ENCODE data around the gene MAB21L4.

MAB21L4 gene

DNA sequence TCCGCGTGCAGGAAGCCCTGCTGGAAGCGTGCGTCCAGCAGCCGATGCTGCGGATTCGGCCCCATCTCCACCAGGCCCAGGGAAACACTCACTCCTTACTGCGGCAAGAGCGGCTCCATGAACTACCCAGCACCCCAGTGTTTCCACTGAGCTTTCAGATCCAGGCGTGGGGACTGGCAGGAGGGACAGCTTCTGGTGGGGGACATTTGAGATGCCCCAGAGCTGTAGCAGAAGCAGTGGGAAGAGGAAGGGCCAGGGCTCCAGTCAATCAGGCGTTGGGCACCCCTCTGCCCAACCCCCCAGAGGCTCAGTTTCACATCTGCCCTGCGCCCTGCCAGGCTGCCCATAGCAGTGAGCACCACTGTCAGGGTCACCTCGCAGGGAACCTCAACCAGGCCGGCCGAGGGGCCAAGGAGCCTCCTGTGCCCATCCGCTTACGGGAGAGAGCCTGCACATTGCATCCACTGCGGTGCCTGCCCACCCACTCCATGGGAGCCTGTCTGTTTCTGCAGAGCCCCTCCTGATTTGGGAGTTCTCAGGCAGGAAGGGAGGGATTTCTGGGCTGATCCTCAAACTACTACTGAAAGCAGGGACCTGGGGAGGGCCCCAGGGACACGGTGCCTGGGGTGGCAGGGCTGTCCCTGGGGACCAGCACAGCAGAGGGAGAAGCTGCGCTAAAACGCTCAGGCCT, 22.7 kb downstream of the MAB21L4 start:
- H3K36me3 Mint-ChIP-seq (ENCODE audit: low read depth), result no peaks in the 10 kb centered on the region
- no peaks in the 10 kb centered on the region for H3K27me3 Mint-ChIP-seq
- H3K9me3 Mint-ChIP-seq, result no peaks in the 10 kb centered on the region
- no peaks in the 10 kb centered on the region for H3K4me1 Mint-ChIP-seq (ENCODE audit: low read depth)
- no peak overlapping the region for H3K27ac Mint-ChIP-seq
- no peak overlapping the region for H3K4me3 Mint-ChIP-seq
- DNase-seq, result no peak

DNA sequence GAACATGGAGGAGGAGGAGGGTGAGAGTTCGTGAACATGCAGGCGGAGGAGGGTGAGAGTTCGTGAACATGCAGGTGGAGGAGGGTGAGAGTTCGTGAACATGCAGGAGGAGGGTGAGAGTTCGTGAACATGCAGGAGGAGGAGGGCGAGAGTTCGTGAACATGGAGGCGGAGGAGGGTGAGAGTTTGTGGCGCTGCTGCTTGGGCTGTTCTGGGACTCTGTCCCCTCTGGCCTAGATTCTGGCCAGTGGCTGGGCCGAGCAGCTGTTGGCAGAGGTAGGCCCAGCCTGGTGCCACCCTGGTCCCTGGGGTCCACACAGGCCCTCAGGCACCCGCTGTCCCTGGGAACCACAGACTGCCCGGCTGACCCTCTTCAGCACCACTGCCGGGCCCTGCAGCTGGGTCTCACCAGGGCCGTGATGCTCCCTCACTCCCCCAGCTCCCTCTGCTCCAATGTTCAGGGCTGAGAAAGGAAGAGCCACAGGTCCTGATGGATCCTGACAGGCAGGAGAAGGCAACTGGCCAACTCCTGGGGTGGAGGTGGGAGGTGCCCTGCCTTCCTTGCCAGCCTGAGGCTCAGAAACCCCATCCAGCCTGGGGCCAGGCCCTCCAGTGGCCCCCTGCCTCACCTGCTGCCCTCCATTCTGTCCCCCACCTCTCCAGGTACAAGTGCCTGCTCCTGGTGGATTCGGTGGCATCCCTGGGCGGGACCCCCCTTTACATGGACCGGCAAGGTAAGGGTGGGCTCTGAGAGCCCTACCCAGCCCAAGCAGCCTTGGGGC, 23.4 kb downstream of the MAB21L4 start:
- DNase-seq, result no peak
- no peak overlapping the region for H3K4me3 Mint-ChIP-seq
- no peaks in the 10 kb centered on the region for H3K27me3 Mint-ChIP-seq
- H3K4me1 Mint-ChIP-seq (ENCODE audit: low read depth), result no peaks in the 10 kb centered on the region
- H3K36me3 Mint-ChIP-seq (ENCODE audit: low read depth), result no peaks in the 10 kb centered on the region
- H3K9me3 Mint-ChIP-seq, result no peaks in the 10 kb centered on the region
- H3K27ac Mint-ChIP-seq, result no peak overlapping the region

DNA sequence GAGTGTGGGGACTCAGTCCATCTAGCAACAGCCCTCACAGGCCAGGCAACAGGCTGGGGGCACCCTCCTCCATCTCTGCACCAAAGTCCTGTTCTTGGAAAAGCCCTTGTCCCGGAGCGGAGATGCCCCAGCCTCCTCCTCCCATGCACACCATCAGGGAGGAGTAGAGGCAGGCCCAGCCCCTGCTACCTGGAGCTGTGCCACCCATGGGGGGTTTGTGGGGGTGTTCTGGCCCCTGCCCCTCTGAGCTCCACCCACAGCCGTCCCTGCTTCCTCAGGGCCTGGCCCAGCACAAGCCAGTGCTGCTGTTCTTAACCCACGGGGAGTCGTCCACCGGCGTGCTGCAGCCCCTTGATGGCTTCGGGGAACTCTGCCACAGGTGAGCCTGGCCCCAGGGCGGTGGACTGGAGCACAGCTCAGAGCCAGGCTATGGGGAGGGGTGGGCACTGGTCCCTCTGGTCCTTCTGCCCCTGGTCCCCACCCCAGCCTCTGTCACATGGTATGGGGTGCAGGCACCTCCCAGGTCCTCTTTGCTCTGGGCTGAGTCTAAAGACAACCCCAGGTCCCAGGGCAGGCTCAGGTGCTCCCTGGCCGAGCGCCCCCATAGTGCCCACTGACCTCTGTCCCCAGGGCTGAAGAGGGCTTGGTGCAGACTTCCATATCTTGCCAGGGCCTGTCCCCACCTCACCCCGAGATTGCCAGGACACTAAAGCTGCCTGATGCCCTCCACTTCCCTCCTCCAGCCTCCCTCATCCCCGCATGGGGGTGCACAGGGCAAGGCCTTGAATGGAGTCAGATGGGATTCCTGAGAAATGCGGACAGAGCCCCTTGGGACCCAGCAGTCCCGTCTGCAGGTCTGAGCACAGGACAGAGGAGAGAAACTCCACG, 24.6 kb downstream of the MAB21L4 start:
- H3K36me3 Mint-ChIP-seq (ENCODE audit: low read depth), result no peaks in the 10 kb centered on the region
- H3K27me3 Mint-ChIP-seq, result no peaks in the 10 kb centered on the region
- no peak for DNase-seq
- H3K4me3 Mint-ChIP-seq, result no peak overlapping the region
- H3K4me1 Mint-ChIP-seq (ENCODE audit: low read depth), result no peaks in the 10 kb centered on the region
- H3K27ac Mint-ChIP-seq, result no peak overlapping the region
- no peaks in the 10 kb centered on the region for H3K9me3 Mint-ChIP-seq

DNA sequence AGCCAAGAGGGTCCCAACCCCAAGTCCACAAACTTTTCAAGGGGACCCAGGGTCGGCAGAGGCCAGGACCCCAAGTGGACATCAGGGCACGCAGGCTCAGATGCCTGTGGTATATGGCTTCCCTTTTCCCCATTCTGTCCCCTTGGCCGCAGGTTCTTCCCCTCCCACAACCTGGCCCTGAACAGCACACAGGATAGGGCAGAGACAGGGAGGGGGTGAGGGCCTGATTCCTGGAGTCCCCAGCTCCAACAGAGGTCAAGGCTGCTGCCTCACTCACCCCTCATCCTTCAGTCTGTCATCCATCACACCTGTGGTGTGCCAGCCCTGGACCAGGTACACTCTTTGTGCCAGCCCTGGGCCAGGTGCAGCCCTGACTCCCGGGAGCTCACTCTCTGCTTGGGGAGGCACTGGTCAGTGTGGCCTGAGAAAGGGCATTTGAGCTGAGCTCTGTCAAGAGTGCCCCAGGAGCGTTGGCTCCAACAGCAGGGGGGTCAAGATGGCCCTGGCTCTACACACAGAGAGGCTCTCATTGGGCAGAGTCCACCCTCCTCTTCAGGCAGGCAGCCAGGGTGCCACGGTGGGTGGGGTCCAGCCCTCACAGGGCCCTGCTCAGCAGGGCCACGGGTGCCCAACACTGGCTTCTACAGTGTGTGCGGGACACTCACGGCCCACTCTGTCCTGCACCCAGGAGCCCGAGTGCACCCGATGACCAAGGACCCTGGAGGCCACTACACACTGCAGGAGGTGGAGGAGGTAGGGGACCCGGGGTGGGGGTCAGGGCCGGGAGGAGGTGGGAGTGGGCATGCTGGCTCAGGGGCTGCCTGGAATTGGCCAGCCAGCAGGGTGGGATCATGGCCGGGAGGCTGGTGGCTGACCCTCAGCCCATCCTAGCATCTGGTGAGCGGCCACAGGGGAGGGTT, 25.7 kb downstream of the MAB21L4 start:
- no peaks in the 10 kb centered on the region for H3K27me3 Mint-ChIP-seq
- no peaks in the 10 kb centered on the region for H3K9me3 Mint-ChIP-seq
- DNase-seq, result no peak
- H3K4me3 Mint-ChIP-seq, result no peak overlapping the region
- H3K27ac Mint-ChIP-seq, result no peak overlapping the region
- H3K4me1 Mint-ChIP-seq (ENCODE audit: low read depth), result no peaks in the 10 kb centered on the region
- no peaks in the 10 kb centered on the region for H3K36me3 Mint-ChIP-seq (ENCODE audit: low read depth)

DNA sequence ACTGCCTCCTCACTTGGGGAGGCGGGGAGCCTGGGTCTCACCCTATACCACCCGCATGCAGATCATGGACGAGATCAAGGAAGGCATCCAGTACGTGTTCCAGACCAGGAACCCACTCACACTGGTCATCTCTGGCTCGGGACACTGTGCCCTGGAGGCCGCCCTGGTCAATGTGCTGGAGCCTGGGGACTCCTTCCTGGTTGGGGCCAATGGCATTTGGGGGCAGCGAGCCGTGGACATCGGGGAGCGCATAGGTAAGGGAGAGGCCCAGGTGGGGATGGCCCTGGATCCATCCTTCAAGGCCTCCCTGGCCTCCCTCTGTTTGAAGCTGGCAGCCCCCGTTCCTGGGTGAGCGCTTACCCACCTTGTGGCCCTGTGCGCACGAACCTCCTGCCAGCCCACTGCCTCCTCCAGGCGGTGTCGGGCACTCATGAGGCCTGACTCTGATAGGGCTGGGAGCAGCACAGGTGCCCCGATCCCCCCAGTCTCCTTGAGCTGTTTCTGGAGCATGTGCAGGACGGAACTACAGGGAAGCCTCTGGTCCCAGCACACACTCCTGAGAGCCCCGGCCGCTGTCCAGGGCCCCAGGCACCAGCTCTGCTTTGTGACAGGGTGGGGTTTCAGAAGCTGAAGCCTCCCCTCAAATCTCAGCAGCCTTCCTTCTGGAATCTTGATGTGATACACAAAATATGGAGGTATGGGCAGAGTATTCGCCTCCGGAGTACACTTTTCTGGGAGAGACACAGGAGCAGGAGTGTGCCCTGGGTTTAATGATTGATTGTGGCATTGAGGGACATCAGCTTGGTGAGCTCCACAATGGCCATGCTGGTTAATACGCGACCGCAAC, 26.6 kb downstream of the MAB21L4 start:
- Mint-ChIP-seq H3K36me3 (ENCODE audit: low read depth) (no peaks in the 10 kb centered on the region), H3K27ac (no peak overlapping the region), H3K4me3 (no peak overlapping the region), H3K4me1 (ENCODE audit: low read depth) (no peaks in the 10 kb centered on the region), H3K27me3 (no peaks in the 10 kb centered on the region), H3K9me3 (no peaks in the 10 kb centered on the region)
- DNase-seq, result no peak

DNA sequence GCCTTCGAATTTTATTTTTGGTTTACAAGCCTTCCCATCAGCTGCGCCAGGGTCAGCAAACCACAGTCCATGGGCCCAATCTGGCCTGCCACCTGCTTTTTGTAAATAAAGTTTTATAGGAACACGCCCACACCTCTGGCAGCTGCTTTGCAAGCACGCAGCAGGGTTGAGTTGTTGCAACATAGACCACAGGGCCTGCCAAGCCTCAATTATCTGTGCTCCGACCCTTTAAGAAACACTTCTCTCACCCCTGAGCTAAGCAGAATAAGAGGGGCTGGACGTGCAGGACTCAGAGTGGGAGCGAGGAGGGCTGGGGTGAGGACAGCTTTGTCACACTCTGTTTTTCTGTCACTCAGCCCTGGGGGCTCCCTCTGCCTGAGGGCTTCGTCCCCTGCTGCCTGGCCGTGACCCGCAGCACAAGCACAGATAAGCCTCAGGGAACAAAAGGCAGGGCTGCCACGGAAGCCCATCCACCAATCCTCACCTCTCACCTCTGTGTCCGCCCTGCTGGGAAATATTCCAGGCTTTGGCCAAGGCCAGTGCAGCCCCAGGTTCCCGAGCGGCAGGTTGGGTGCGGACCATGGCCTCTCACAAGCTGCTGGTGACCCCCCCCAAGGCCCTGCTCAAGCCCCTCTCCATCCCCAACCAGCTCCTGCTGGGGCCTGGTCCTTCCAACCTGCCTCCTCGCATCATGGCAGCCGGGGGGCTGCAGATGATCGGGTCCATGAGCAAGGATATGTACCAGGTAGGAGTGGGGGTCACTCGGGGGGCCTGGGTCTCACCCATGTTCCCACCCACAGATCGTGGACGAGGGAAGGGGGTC, 27.5 kb downstream of the MAB21L4 start, which contains the start of gene AGXT:
TSS of gene AGXT (plus strand) at position 539 of the 823 bp plus-strand sequence. CDS start at position 581, 42 bp downstream.
- Mint-ChIP-seq H3K27ac (no peak within 1 kb of the TSS), H3K9me3 (no peaks in the 10 kb centered on the region), H3K4me1 (ENCODE audit: low read depth) (no peaks in the 10 kb centered on the region), H3K27me3 (no peaks in the 10 kb centered on the region), H3K4me3 (no peak within 1 kb of the TSS), H3K36me3 (ENCODE audit: low read depth) (no peaks in the 10 kb centered on the region)
- DNase-seq, result no peak

DNA sequence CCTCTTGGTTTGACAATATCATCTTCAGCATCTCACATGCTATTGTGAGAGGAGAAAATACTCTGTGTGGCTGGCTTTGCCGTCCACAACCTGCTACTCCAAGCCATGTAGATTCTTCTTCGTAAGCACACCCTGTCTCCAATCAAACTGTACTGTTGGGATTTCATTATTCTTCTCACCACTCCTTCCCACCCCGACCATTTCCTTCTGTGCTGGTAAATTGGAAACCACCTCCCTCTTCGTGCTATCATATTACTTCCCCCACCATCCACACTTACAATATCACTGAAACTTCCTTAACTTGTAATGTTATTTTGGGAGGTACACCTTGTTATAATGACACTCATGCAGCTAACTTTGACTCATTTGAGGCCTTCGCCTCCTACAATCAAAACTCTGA, 30.6 kb downstream of the MAB21L4 start:
- DNase-seq, result no peak
- no peak overlapping the region for H3K4me3 Mint-ChIP-seq

DNA sequence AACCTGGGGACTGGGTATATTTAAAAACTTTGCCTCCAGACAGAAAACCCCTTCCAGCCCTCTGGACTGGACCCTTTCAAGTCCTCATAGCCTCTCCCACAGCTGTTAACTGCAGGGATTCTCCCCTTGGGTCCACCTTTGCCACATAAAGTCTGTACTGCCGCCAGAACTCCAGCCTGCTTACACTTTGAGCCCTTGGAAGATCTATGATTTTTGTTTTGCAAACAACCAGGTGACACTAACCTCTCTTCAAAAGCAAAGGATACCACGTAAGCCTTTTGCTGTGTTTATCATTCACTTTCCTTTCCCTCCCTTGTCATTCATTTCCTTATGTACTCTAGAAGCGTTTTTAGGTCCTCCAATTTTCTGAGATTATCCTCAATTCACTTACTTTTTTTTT, 31.5 kb downstream of the MAB21L4 start:
- no peaks in the 10 kb centered on the region for H3K9me3 Mint-ChIP-seq
- H3K27me3 Mint-ChIP-seq, result no peaks in the 10 kb centered on the region
- H3K4me3 Mint-ChIP-seq, result no peak overlapping the region
- H3K27ac Mint-ChIP-seq, result no peak overlapping the region
- no peaks in the 10 kb centered on the region for H3K36me3 Mint-ChIP-seq (ENCODE audit: low read depth)
- H3K4me1 Mint-ChIP-seq (ENCODE audit: low read depth), result no peaks in the 10 kb centered on the region
- DNase-seq, result no peak

More for the DNA sequence above, 30.6 kb downstream of the MAB21L4 start:
- no peaks in the 10 kb centered on the region for H3K4me1 Mint-ChIP-seq (ENCODE audit: low read depth)
- H3K36me3 Mint-ChIP-seq (ENCODE audit: low read depth), result no peaks in the 10 kb centered on the region
- no peak overlapping the region for H3K27ac Mint-ChIP-seq
- H3K9me3 Mint-ChIP-seq, result no peaks in the 10 kb centered on the region
- H3K27me3 Mint-ChIP-seq, result no peaks in the 10 kb centered on the region

DNA sequence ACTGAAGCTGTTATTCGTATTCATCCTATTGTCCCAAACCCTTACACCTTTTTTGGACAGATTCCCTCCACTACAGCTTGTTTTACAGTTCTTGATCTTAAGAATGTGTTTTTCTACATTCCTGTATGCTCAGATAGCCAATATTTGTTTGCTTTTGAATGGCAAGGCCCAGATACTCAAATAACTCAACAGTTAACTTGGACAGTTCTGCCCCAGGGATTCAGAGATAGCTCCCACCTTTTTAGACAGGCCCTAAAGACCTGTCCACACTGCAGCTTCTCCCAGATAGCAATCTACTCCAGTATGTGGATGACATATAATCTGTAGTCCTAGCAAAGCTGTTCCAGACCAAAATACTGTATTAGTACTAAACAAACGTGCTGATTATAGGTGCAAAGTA, 34.4 kb downstream of the MAB21L4 start:
- Mint-ChIP-seq H3K9me3 (no peaks in the 10 kb centered on the region), H3K36me3 (ENCODE audit: low read depth) (no peaks in the 10 kb centered on the region), H3K4me3 (no peak overlapping the region), H3K27me3 (no peaks in the 10 kb centered on the region), H3K4me1 (ENCODE audit: low read depth) (no peaks in the 10 kb centered on the region), H3K27ac (no peak overlapping the region)
- no peak for DNase-seq

DNA sequence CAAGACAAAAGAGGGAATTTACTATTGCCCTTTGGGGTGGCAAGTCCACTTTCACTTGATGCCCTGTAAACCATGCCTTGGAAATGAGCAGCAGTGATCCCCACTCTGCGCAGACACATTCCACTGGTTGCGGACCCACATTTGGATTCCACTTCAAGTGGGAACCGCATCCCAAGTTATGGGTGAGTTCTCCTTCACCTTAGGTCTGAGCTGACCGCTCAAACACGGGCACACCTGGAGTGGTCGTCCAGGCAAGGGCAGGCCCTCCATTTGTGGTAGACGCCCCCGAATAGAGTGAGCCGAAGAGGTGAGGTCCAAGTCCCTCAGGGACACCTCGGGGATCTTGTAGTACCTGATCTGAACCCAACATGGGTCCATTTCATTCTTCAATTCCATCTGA, 37.1 kb downstream of the MAB21L4 start:
- DNase-seq, result no peak
- H3K27me3 Mint-ChIP-seq, result no peaks in the 10 kb centered on the region

DNA sequence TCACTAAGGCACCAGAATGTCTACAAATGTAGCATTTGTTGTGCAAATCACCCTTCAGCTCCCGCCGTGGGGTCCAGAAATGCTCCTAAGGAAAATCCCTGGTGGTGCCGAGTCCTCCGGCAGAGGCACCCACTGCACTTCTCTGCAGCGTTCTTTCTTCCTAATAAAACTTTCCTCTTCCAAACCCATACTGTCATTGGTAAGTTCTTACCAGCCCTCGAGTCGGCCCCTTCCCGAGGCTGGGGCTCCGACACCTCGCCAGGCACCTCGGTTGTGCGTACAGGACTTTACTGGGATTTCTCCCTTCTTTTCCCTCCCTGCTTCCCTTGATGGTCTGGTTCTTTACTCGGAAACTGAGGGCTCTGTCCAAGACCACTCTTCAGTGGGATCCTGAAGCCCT, 37.6 kb downstream of the MAB21L4 start:
- H3K27ac Mint-ChIP-seq, result no peak overlapping the region
- H3K4me1 Mint-ChIP-seq (ENCODE audit: low read depth), result no peaks in the 10 kb centered on the region
- H3K4me3 Mint-ChIP-seq, result no peak overlapping the region
- peaks cover 12% of the 10 kb centered on the region for H3K9me3 Mint-ChIP-seq
- no peaks in the 10 kb centered on the region for H3K27me3 Mint-ChIP-seq
- no peak for DNase-seq
- no peaks in the 10 kb centered on the region for H3K36me3 Mint-ChIP-seq (ENCODE audit: low read depth)

More for the DNA sequence above, 37.1 kb downstream of the MAB21L4 start:
- Mint-ChIP-seq H3K4me3 (no peak overlapping the region), H3K9me3 (peaks cover 12% of the 10 kb centered on the region), H3K27ac (no peak overlapping the region), H3K36me3 (ENCODE audit: low read depth) (no peaks in the 10 kb centered on the region), H3K4me1 (ENCODE audit: low read depth) (no peaks in the 10 kb centered on the region)

DNA sequence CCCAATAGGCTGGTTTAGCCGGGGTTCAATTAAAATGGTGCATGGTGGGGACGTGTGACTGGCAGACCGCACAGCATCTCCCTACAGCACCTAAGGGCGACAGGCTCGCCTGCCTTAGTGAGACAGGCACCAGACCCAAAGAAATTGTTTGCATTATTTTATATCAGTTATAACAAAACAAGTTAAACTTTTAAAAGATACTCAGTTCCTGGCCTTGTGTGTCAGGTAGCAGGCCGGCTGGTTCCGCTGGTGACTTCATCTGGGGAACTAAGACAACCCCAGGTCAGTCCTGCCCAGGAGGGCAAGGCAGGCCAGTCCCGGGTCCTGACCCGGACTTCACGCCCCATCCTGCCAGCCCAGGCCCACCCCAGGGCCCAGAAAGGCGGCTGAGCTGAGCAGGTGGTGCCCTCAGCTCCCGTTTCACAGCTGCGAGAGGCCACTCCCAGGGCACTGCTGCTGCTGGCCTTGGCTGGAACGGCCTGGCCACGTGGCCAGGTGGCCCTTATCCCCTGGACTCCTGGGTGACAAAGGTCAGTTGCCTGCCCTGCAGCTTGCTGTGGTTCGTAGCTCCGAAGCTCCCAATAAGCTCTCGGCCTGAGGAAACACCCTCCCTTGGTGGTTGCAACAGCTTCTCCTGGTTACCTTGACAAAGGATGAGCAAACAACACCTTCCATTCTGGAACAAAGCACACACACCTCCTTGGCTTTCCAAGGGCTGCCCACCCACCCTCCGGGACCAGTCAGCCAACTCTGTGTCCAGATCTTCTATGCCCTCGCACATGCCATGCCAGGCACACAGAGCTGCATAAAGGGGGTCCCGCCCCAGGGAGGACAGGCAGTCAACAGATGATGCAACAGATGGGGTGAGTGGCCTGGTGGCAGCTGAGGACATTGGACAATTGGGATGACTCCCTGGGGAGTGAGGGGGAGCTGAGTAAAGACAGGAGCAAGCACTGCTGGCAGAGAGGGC, 38.6 kb downstream of the MAB21L4 start:
- no peak overlapping the region for H3K27ac Mint-ChIP-seq
- H3K4me3 Mint-ChIP-seq, result no peak overlapping the region
- DNase-seq, result no peak
- no peaks in the 10 kb centered on the region for H3K27me3 Mint-ChIP-seq
- no peaks in the 10 kb centered on the region for H3K4me1 Mint-ChIP-seq (ENCODE audit: low read depth)
- no peaks in the 10 kb centered on the region for H3K36me3 Mint-ChIP-seq (ENCODE audit: low read depth)
- peaks cover 12% of the 10 kb centered on the region for H3K9me3 Mint-ChIP-seq

Data from activated T-cell treated with anti-CD3 and anti-CD28 coated beads, Interleukin-2, amount 50 U/mL, for 24 hours (primary cell).